ENCODE measurements around the gene TTLL5. TPM values are rescaled to one million over a fixed set of nuclear protein-coding genes. Genes with fewer than 3 reads are reported as not detected.

TTLL5 gene
- total and polyA plus RNA-seq, 7 donors = 4.6 to 17.2 (median 9.1) TPM

GRCh38 chr14:75697918-75698317, 36.9 kb downstream of the TTLL5 start:
- Histone ChIP-seq H3K27me3 (ENCODE audit: insufficient read depth in 3 of 3, low read length in 2 of 3) (no peaks in the 10 kb centered on the region), H3K4me3 (no peak overlapping the region), H3K9me3 (no peaks in the 10 kb centered on the region), H3K4me1 (no peaks in the 10 kb centered on the region), H3K27ac (no peak overlapping the region), H3K36me3 (ENCODE audit: insufficient read depth in 1 of 2, low read depth in 1 of 2) (peaks cover 4 to 33% of the 10 kb centered on the region in 2 donors)
- 82 to 89% (median 86%) methylated on average over 2 of the region's 2 CpGs for WGBS, 3 donors
- DNase-seq (no peak), ATAC-seq (no peak)
- intact Hi-C loops (cut with DNase I) = no loop called here
- TF ChIP-seq, protein P1, sequence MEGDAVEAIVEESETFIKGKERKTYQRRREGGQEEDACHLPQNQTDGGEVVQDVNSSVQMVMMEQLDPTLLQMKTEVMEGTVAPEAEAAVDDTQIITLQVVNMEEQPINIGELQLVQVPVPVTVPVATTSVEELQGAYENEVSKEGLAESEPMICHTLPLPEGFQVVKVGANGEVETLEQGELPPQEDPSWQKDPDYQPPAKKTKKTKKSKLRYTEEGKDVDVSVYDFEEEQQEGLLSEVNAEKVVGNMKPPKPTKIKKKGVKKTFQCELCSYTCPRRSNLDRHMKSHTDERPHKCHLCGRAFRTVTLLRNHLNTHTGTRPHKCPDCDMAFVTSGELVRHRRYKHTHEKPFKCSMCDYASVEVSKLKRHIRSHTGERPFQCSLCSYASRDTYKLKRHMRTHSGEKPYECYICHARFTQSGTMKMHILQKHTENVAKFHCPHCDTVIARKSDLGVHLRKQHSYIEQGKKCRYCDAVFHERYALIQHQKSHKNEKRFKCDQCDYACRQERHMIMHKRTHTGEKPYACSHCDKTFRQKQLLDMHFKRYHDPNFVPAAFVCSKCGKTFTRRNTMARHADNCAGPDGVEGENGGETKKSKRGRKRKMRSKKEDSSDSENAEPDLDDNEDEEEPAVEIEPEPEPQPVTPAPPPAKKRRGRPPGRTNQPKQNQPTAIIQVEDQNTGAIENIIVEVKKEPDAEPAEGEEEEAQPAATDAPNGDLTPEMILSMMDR (IDR thresholded peaks at IDR 0.05) = no peak

DNA sequence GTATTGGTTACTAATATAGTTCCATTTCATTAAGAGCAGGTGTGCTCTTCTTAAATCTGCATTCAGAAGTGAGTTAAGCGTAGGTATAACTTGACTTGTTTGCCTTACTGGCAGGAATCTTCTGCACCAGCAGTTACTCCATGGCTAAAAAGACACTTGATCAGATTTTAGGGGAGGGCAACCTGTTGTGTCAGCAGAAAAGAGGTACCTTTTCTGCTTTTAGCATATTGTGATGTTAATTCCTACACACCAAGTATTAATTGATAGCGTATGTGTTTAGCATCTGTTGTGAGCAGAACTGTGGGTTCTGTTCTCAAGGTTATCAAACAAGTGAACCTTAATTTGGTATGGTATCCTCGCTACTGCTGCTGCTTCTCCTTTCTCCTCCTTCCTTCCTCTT, 38.3 kb downstream of the TTLL5 start:
- Histone ChIP-seq H3K9me3 (no peaks in the 10 kb centered on the region), H3K4me1 (no peaks in the 10 kb centered on the region), H3K36me3 (ENCODE audit: insufficient read depth in 1 of 2, low read depth in 1 of 2) (peaks cover 4 to 28% of the 10 kb centered on the region in 2 donors), H3K27me3 (ENCODE audit: insufficient read depth in 3 of 3, low read length in 2 of 3) (no peaks in the 10 kb centered on the region), H3K4me3 (no peak overlapping the region), H3K27ac (no peak overlapping the region)
- 94 to 97% (median 95%) methylated on average over 3 of the region's 3 CpGs for WGBS, 3 donors
- DNase-seq (no peak), ATAC-seq (no peak)
- intact Hi-C loops (cut with DNase I) = no loop called here
- TF ChIP-seq, protein P1 (IDR thresholded peaks at IDR 0.05) = no peak

DNA sequence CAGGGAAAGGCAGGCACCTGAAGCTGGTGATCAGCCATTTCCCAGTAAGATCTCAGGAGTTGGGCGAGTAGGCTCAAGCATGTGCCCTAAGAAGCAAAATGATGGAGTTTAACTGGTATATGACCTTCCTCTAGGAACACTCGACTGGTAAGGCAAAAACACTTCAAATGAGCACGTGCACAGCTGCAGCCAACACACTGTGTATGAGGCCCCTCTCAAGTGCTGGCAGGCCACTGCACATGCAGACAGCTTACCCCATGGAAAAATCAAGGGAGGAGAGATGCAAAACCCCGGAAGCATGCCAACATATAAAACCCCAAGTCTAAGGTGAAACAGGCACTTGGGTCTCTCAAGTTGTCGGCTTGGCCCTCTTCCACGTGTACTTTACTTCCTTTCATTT, 39.2 kb downstream of the TTLL5 start:
- Histone ChIP-seq H3K4me3 (no peak overlapping the region), H3K9me3 (no peaks in the 10 kb centered on the region), H3K36me3 (ENCODE audit: insufficient read depth in 1 of 2, low read depth in 1 of 2) (peaks cover 4 to 26% of the 10 kb centered on the region in 2 donors), H3K27me3 (ENCODE audit: insufficient read depth in 3 of 3, low read length in 2 of 3) (no peaks in the 10 kb centered on the region), H3K4me1 (no peaks in the 10 kb centered on the region), H3K27ac (no peak overlapping the region)
- ATAC-seq (no peak), DNase-seq (no peak)
- WGBS, 3 donors = 94 to 96% (median 95%) methylated on average over 6 of the region's 6 CpGs
- intact Hi-C loops (cut with DNase I) = loop anchor here in 1 of 2 donors (10.0 kb wide), 3 partner anchors 395 to 685 kb away; no protein-coding TSS in a partner anchor
- TF ChIP-seq, protein P1 (IDR thresholded peaks at IDR 0.05) = no peak

DNA sequence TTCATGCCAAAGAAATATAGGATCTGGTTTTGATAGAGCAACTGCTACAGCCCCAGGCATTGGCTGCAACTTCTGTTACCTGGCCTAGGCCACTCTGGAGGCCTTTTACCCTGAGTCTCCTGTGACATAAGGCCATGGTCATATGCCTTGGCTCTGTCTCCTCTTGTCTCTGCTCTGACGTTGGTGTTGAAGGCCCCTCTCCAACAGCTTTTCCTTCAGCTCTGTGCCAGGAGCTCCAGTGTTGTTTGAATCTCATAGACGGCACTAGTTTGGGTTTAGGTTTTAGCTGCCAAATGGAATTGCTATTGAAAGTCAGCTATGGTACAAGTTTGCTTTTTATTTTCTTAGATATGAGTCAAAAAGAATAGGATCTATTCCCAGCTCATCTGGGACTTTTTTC, 41.1 kb downstream of the TTLL5 start:
- DNase-seq (no peak), ATAC-seq (no peak)
- no peak overlapping the region for H3K27ac ChIP-seq
- no peaks in the 10 kb centered on the region for H3K27me3 ChIP-seq (ENCODE audit: insufficient read depth in 3 of 3, low read length in 2 of 3)
- no peaks in the 10 kb centered on the region for H3K4me1 ChIP-seq
- peaks cover 4 to 30% of the 10 kb centered on the region in 2 donors for H3K36me3 ChIP-seq (ENCODE audit: insufficient read depth in 1 of 2, low read depth in 1 of 2)
- intact Hi-C loops (cut with DNase I) = loop anchor here in 1 of 2 donors (10.0 kb wide), 3 partner anchors 393 to 683 kb away; no protein-coding TSS in a partner anchor
- H3K9me3 ChIP-seq = no peaks in the 10 kb centered on the region
- 21 to 35% (median 33%) methylated on average over 2 of the region's 2 CpGs for WGBS, 3 donors
- no peak overlapping the region for H3K4me3 ChIP-seq
- TF ChIP-seq, protein P1 (IDR thresholded peaks at IDR 0.05) = no peak
